GM12878 (cell line): ENCODE data around the gene LILRB1.

Source experiments
- CEBPB ChIP-seq, 2 experiments: fragments of 150-350 bp in 1 of 2; IDR thresholded peaks; 2 replicates each; pipeline ENCODE4 v1.6.1; 2012 to 2014; ENCODE audit warnings: low read depth in 2 of 2, low read length in 2 of 2, borderline replicate concordance in 1 of 2, inconsistent platforms in 1 of 2
- CTCF ChIP-seq, 3 experiments: IDR thresholded peaks in 2 of 3; conservative IDR thresholded peaks in 1 of 3; 2 replicates each; pipeline ENCODE4 v1.5.1; 2011; ENCODE audit warnings: low read depth in 3 of 3, low read length in 3 of 3, mild to moderate bottlenecking in 3 of 3, control low read depth in 2 of 3, moderate library complexity in 2 of 3, inconsistent platforms in 1 of 3, mixed read lengths in 1 of 3; ENCODE audit not compliant: control insufficient read depth in 2 of 3, insufficient read depth in 1 of 3; ENCODE audit errors: extremely low read depth in 1 of 3
- EP300 ChIP-seq, 2 experiments: fragments of 150-350 bp in 1 of 2; IDR thresholded peaks; 2 replicates each; pipeline ENCODE4 v1.6.1; 2011 to 2012; ENCODE audit warnings: low read depth in 2 of 2, low read length in 2 of 2, borderline replicate concordance in 1 of 2, improper control_type of control experiment in 1 of 2, inconsistent platforms in 1 of 2; ENCODE audit not compliant: control insufficient read depth in 1 of 2
- FOS ChIP-seq: IDR thresholded peaks from 3 replicates; pipeline ENCODE4 v1.6.1; 2011; ENCODE audit warnings: borderline replicate concordance; ENCODE audit not compliant: insufficient read length; ENCODE audit errors: extremely low read depth
- KDM1A ChIP-seq: fragments of 200-600 bp; sonication (generic); IDR thresholded peaks from 2 replicates; pipeline ENCODE4 v1.6.1; 2016; ENCODE audit warnings: borderline replicate concordance
- NFYB ChIP-seq: IDR thresholded peaks from 2 replicates; pipeline ENCODE4 v1.6.1; 2011; ENCODE audit warnings: low read depth, mild to moderate bottlenecking, low read length, improper control_type of control experiment, moderate library complexity; ENCODE audit not compliant: insufficient read depth
- POLR2AphosphoS5 ChIP-seq: IDR thresholded peaks from 2 replicates; pipeline ENCODE4 v1.6.1; 2011; ENCODE audit warnings: mild to moderate bottlenecking, low read length, inconsistent platforms
- RBBP5 ChIP-seq: fragments of 200-600 bp; sonication (generic); conservative IDR thresholded peaks from 2 replicates; pipeline ENCODE4 v1.6.1; 2016
- RCOR1 ChIP-seq: conservative IDR thresholded peaks from 2 replicates; pipeline ENCODE4 v1.6.1; 2012; ENCODE audit warnings: low read depth, low read length, improper control_type of control experiment
- RFX5 ChIP-seq: IDR thresholded peaks from 2 replicates; pipeline ENCODE4 v1.6.1; 2011; ENCODE audit warnings: low read depth, low read length, improper control_type of control experiment
- SMC3 ChIP-seq: IDR thresholded peaks from 2 replicates; pipeline ENCODE4 v1.6.1; 2011; ENCODE audit warnings: low read length, improper control_type of control experiment, borderline replicate concordance
- TARDBP ChIP-seq: IDR thresholded peaks from 2 replicates; pipeline ENCODE4 v1.6.1; 2016; ENCODE audit warnings: borderline replicate concordance
- ZBTB4 ChIP-seq: fragments of 450-650 bp; formaldehyde crosslinking; IDR thresholded peaks from 2 replicates; pipeline ENCODE4 v1.4.0; 2022; ENCODE audit warnings: mild to moderate bottlenecking, moderate library complexity

- TF ChIP-seq ZBTB4: no peak
- no peak for TF ChIP-seq RBBP5
- no peak for TF ChIP-seq POLR2AphosphoS5
- TF ChIP-seq NFYB: no peak
- no peak for TF ChIP-seq CEBPB (IDR thresholded peaks at IDR 0.05; ENCODE audit: borderline replicate concordance in 1 of 2, low read depth in 2 of 2, low read length in 2 of 2)
- TF ChIP-seq RFX5: no peak
- TF ChIP-seq CTCF (IDR thresholded peaks at IDR 0.05 in 2 of 3, conservative IDR thresholded peaks at IDR 0.05 in 1 of 3; ENCODE audit: control insufficient read depth in 2 of 3, extremely low read depth in 1 of 3, insufficient read depth in 1 of 3, low read depth in 3 of 3, low read length in 3 of 3): no peak
- no peak for TF ChIP-seq EP300 (IDR thresholded peaks at IDR 0.05; ENCODE audit: borderline replicate concordance in 1 of 2, control insufficient read depth in 1 of 2, low read depth in 2 of 2, low read length in 2 of 2)
- TF ChIP-seq TARDBP: no peak
- no peak for TF ChIP-seq RCOR1
- no peak for TF ChIP-seq FOS
- TF ChIP-seq KDM1A: no peak
- TF ChIP-seq SMC3: no peak
Observed at GRCh38 chr19:54609356-54609791, 20.9 kb upstream of the LILRB1 start.
